Esophagus muscularis mucosa (tissue), 3 donors: ENCODE data around the gene FADS1.

ENCODE experiments used
- EP300 ChIP-seq: sonication (generic); formaldehyde crosslinking; IDR thresholded peaks from one replicate; pipeline ENCODE4 v1.6.1; 2017; ENCODE audit warnings: antibody characterized with exemption
- TF ChIP-seq, protein P1 (sequence below), 3 experiments: fragments of 200-600 bp in 2 of 3; fragments of 450-650 bp in 1 of 3; sonication (generic) in 2 of 3; IDR thresholded peaks; one replicate each; pipeline ENCODE4 v1.5.1; 2017 to 2019; ENCODE audit warnings: antibody characterized with exemption in 3 of 3, mild to moderate bottlenecking in 2 of 3, moderate library complexity in 1 of 3

DNA sequence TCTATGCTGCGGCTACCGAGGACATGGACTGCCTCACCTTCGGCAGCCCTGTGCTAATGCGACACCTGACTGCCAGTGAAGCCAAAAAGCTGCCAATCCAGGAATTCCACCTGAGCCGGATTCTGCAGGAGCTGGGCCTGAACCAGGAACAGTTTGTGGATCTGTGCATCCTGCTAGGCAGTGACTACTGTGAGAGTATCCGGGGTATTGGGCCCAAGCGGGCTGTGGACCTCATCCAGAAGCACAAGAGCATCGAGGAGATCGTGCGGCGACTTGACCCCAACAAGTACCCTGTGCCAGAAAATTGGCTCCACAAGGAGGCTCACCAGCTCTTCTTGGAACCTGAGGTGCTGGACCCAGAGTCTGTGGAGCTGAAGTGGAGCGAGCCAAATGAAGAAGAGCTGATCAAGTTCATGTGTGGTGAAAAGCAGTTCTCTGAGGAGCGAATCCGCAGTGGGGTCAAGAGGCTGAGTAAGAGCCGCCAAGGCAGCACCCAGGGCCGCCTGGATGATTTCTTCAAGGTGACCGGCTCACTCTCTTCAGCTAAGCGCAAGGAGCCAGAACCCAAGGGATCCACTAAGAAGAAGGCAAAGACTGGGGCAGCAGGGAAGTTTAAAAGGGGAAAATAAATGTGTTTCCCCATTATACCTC lies 20.8 kb downstream of the FADS1 start:
- TF ChIP-seq, protein P1, sequence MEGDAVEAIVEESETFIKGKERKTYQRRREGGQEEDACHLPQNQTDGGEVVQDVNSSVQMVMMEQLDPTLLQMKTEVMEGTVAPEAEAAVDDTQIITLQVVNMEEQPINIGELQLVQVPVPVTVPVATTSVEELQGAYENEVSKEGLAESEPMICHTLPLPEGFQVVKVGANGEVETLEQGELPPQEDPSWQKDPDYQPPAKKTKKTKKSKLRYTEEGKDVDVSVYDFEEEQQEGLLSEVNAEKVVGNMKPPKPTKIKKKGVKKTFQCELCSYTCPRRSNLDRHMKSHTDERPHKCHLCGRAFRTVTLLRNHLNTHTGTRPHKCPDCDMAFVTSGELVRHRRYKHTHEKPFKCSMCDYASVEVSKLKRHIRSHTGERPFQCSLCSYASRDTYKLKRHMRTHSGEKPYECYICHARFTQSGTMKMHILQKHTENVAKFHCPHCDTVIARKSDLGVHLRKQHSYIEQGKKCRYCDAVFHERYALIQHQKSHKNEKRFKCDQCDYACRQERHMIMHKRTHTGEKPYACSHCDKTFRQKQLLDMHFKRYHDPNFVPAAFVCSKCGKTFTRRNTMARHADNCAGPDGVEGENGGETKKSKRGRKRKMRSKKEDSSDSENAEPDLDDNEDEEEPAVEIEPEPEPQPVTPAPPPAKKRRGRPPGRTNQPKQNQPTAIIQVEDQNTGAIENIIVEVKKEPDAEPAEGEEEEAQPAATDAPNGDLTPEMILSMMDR (IDR thresholded peaks at IDR 0.05), result no peak
- TF ChIP-seq EP300, result no peak
